Naive thymus-derived CD8-positive, alpha-beta T cell (primary cell): ENCODE data around the gene PGC. TPM values are rescaled to one million over a fixed set of nuclear protein-coding genes. Genes with fewer than 3 reads are reported as not detected.
A peak's percentile ranks its signal among the peaks of the same experiment; 100 is the strongest.
"Not testable (repeated sequence)": the region's sequence is repeated elsewhere in the genome, so short reads cannot be mapped to it uniquely, and the experiment has no call there.

Experiments
- ATAC-seq, 2 donors: fragments of 150-1000 bp; cut with Tn5 transposase in 1 of 2; sonication (Bioruptor Pico), chemical (Tn5 transposase) in 1 of 2; 1 replicate in 1 of 2; 2 replicates in 1 of 2; pipeline ENCODE4 v1.10.0; 2021; ENCODE audit warnings: mild to moderate bottlenecking in 2 of 2, moderate library complexity in 2 of 2
- POLR2A ChIA-PET: fragments of 350-600 bp; sonication (Branson Sonifier 250); formaldehyde crosslinking; loops from one replicate; lab custom pipeline; 2021; ENCODE audit warnings: antibody characterized with exemption; lab: Charles Lee
- DNase-seq, 10 donors: peaks; one replicate each; pipeline versions ENCODE4 v3.0.0 to v3.0.0-alpha.2; 2020 to 2022
- H3K27ac Mint-ChIP-seq, 10 donors: one replicate each; pipeline ENCODE4 v1.8.0; 2020 to 2022; ENCODE audit warnings: mild to moderate bottlenecking in 10 of 10, mixed read lengths in 10 of 10, moderate library complexity in 4 of 10, inconsistent platforms in 1 of 10
- H3K27me3 Mint-ChIP-seq, 5 donors: one replicate each; pipeline ENCODE4 v1.8.0; 2021 to 2022; ENCODE audit warnings: mixed read lengths in 5 of 5
- H3K36me3 Mint-ChIP-seq, 3 donors: one replicate each; pipeline ENCODE4 v1.8.0; 2020 to 2022; ENCODE audit warnings: mixed read lengths in 3 of 3, mild to moderate bottlenecking in 2 of 3, inconsistent platforms in 1 of 3
- H3K4me1 Mint-ChIP-seq, 4 donors: one replicate each; pipeline ENCODE4 v1.8.0; 2021 to 2022; ENCODE audit warnings: mixed read lengths in 4 of 4
- H3K4me3 Mint-ChIP-seq, 10 donors: one replicate each; pipeline ENCODE4 v1.8.0; 2020 to 2022; ENCODE audit warnings: mild to moderate bottlenecking in 10 of 10, mixed read lengths in 10 of 10, moderate library complexity in 6 of 10, inconsistent platforms in 1 of 10
- H3K9me3 Mint-ChIP-seq, 9 donors: one replicate each; pipeline ENCODE4 v1.8.0; 2020 to 2022; ENCODE audit warnings: mixed read lengths in 9 of 9, mild to moderate bottlenecking in 3 of 9, inconsistent platforms in 1 of 9, moderate library complexity in 1 of 9
- polyA plus RNA-seq, 3 donors: library from polyadenylated mRNA; unstranded; fragments of 300-500 nt; fragmentation: Illumina TruSeq; gene quantifications; one replicate each; pipeline ENCODE4 v1.2.3, GENCODE V29; 2021
- total RNA-seq, 8 experiments: library from RNA in 2 of 8; stranded (reverse) in 2 of 8; gene quantifications; one replicate each; pipeline ENCODE4 v1.2.3 and lab custom pipeline; 2021 to 2026

The PGC gene
- total and polyA plus RNA-seq, 5 experiments from 2014 or later = not detected

DNA sequence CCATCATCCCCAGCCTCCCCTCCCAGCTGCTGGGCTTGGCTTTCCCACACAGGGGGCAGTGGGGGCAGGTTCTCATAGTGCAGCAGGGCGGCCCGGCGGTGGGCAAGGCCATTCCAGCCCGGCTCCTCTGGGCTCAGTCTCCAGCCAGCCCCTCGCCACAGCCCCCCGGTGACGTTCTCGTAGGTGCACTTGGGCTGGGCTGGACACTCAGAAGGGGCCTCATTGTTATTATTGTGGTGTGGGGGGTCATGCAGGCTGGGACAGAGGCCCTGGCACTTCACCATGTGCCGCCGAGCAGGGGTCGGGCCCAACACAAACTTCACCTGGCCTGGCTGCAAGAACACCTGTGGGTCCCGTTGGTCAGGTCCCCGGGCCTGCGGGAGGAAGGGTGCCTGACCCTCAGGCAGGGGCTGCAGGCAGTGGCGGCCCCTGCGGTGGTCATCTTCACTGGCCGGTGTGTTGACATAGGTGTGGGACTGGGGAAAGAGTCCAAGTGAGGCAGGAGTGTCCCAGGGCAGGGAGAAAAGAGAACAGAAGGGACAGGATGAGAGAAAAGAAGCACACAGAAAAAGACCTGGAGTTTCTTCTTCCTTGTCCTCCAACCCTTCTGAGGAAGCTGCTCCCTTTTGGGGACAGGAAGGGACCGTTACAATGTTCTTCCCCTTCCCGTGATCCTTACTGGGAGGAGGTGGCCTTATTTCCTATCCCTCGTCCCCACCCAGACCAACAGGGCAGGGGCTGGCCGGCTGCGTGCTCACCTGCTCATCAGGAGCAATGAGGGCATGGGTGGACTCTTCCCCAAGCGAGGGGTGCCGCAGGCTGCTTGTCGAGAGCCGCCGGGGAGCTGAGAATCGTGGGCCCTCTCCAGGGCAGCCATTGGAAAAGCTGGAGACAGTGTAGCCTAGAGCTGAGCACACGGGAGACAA is 24.1 kb upstream of the PGC start:
- Mint-ChIP-seq H3K4me1 (peaks cover 2 to 12% (median 4%) of the 10 kb centered on the region in 4 donors), H3K27me3 (no peaks in the 10 kb centered on the region), H3K4me3 (no peak overlapping the region), H3K36me3 (peaks cover 0 to 51% (median 5%) of the 10 kb centered on the region in 3 donors), H3K27ac (no peak overlapping the region), H3K9me3 (no peaks in the 10 kb centered on the region)
- ATAC-seq = no peak
- POLR2A ChIA-PET = no interaction called here
- DNase-seq = no peak

DNA sequence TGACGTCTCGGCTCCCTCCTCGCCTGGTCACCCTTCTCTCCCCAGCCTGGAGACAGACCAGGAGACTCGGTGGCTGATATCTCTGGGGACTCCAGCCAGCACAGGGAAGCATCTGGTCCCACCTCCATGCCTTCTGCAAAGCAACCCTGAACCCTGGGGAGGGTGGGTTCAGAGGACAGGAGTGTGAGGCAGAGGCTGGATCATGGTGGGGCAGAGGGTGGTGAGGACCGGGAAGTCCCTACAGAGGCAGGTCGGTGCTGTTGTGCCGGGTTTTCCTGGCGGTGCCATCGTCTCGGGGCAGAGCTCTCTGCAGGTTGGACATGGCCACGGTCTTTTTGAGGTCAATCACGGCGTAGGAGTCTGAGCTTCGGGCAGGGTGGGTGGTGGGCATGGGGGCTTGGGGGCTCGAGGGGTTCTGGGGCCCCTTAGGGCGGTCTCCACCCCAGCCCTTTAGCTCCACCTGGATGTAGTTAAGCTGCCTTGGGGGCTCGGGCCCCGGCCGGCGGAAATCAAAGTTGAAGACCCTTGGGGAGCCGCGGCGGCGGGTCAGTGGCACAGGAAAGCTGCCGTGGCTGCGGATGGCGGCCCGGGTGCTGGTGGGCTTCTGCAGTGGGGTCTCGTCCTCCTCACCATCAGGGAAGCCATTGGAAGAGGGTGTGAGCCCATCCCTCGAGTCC is 23.3 kb upstream of the PGC start:
- Mint-ChIP-seq H3K27me3 (no peaks in the 10 kb centered on the region), H3K4me1 (peaks cover 2 to 12% (median 4%) of the 10 kb centered on the region in 4 donors), H3K4me3 (no peak overlapping the region), H3K9me3 (no peaks in the 10 kb centered on the region), H3K36me3 (peaks cover 0 to 50% (median 5%) of the 10 kb centered on the region in 3 donors), H3K27ac (no peak overlapping the region)
- ATAC-seq = no peak
- POLR2A ChIA-PET = no interaction called here
- no peak for DNase-seq

DNA sequence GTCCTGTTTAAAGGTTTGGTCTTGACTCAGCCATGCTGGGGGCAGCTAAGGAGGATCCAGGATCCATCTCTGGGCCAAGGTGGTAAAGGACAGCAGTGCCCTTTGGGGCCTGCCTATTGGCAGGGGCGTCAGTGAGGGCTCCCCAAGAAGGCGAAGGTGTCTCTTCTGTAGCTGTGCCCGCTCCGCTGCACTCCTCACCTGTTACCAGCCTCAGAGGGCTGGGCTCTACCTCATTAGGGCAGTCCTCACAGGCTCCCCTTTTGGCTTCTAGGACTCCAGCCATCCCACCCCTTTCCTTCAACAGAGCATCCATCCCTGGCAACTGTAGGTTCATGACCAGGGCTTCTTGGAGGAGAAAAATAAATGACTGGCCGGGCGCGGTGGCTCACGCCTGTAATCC is 22.2 kb upstream of the PGC start:
- H3K27ac Mint-ChIP-seq = peak overlapping the region in 1 of 10 donors; percentile 43
- DNase-seq (no peak), ATAC-seq (no peak)
- H3K36me3 Mint-ChIP-seq = peaks cover 0 to 39% (median 5%) of the 10 kb centered on the region in 3 donors
- no peaks in the 10 kb centered on the region for H3K27me3 Mint-ChIP-seq
- no peak overlapping the region for H3K4me3 Mint-ChIP-seq
- POLR2A ChIA-PET = no interaction called here
- H3K4me1 Mint-ChIP-seq = peaks cover 2 to 12% (median 4%) of the 10 kb centered on the region in 4 donors
- H3K9me3 Mint-ChIP-seq = no peaks in the 10 kb centered on the region

DNA sequence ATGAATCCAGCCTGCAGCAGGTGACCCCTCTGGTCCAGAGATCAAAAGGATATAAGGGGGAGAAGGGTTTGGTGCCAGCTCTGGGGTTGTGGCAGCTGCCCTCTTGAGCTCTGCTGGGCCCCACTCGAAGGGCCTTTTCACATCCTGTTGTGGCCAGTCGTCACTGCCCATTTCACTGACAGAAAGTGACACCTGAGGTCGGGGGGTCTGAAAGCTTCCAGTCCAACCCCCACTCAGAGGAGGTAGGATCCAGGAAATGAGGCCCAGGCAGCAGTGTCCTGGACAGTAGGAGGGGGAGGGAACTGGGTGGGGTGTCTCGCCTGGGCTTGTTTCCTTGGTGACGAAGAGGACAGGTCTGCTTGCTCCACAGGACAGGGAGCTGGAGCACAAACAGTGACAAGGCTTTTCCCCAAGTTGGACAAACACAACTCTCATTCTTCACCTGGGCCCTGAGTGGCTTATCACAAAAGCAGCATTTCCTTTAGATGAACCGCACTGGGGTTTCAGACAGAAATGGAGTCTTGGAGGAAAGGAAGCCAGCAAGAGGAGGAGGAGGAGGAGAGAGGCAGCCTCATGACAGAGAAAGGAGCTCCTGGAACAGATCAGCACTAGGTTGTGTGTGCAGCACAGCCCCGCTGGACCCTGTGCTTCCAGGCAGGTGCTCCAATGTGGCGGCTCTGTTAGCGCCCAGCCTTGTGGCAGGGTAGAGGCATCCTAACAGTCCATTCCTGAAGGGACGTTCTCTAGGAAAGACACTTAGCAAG is 21.5 kb upstream of the PGC start:
- Mint-ChIP-seq H3K4me3 (no peak overlapping the region), H3K9me3 (no peaks in the 10 kb centered on the region), H3K27ac (peak overlapping the region in 5 of 10 donors; percentile 33 to 80 (median 56)), H3K4me1 (peaks cover 2 to 12% (median 3%) of the 10 kb centered on the region in 4 donors), H3K36me3 (peaks cover 0 to 34% (median 5%) of the 10 kb centered on the region in 3 donors), H3K27me3 (no peaks in the 10 kb centered on the region)
- POLR2A ChIA-PET = interaction anchor here (0.6 kb wide), 1 partner anchor 359 kb away, joined by 3 read pairs; no protein-coding TSS in a partner anchor
- no peak for ATAC-seq
- DNase-seq = no peak

DNA sequence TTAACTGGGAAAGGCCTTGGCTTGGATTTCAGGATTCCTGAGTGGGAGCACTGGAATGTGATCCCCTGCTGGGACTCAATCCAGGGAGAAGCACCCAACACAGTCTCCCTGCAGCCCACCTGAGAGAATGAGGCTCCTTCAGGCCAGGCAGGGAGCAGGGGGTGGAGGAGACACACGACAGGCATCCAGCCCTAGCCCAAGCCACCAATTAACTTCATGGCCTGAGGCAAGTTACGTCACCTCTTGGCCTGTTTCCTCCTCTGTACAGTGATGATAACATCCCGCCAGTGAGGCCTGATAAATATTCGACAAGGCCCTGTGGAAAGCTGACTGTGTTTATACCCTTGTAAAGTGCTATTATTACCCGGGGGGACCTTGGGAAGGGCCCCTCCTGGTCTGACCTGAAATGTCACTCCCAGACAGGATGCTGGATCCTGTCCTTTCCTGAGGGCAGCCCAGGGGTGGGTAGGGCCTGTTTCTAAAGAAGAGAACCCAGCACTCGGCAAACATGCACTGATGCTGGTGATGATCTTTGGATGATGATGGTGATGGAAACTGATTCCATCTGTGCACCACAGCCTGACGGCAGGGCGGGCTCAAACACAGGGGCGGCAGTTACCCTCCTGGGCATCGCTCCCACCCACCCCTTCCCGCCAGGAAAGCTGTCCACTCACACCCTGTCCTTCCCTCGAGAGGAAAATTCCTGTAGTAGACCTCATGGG is 20.1 kb upstream of the PGC start:
- no peak for ATAC-seq
- peaks cover 0 to 4% (median 3%) of the 10 kb centered on the region in 5 donors for H3K27me3 Mint-ChIP-seq
- no peaks in the 10 kb centered on the region for H3K9me3 Mint-ChIP-seq
- POLR2A ChIA-PET = no interaction called here
- H3K27ac Mint-ChIP-seq = peak overlapping the region in 1 of 10 donors; percentile 15
- H3K4me1 Mint-ChIP-seq = peaks cover 2 to 12% (median 4%) of the 10 kb centered on the region in 4 donors
- no peak overlapping the region for H3K4me3 Mint-ChIP-seq
- H3K36me3 Mint-ChIP-seq = peaks cover 0 to 24% (median under 1%) of the 10 kb centered on the region in 3 donors
- no peak for DNase-seq

DNA sequence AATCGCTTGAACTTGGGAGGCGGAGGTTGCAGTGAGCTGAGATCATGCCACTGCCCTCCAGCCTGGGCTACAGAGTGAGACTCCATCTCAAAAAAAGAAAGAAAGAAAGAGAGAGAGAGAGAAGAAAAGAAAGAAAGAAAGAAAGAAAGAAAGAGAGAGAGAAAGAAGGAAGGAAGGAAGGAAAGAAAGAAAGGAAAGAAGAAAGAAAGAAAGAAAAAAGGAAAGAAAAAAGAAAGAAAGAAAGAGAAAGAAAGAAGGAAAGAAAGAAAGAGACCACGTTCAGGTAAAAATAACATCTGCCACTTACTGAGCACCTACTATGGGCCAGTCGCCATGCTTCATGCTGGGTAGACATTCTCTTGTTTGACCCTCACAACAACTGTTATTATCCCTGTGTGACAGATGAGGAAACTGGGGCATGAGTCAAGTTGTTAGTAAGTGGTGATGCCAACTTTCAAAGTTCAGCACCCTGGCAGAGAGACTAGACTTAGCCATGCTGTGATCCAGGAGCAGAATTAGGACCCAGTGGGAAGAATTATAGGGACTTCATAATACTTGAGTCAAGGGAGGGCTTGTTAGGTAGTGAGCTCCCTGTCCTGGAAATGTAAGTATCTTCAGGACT is 19.0 kb upstream of the PGC start:
- ATAC-seq, POLR2A ChIA-PET: not testable (repeated sequence)

DNA sequence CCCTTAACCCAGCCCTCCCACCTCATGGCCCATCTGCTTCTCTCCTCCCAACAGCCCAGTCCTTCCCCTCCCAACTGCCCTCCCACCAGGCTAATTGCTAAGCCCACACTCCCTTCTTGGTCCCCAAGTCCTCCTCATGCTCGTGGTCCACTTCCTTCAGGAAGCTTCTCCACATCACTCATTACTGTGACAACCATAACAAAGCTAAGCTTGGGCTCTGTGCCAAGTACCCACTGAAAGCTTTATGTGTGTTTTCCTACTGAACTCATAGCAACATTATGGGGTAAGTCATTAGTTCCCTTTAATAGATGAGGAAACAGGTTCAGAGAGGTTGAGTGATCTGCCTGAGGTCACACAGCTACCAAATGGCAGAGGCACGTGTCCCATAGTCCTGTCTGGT is 16.3 kb upstream of the PGC start:
- no peak overlapping the region for H3K4me3 Mint-ChIP-seq
- POLR2A ChIA-PET = interaction anchor here (0.6 to 0.7 kb wide), 2 partner anchors 150 to 1487 kb away, joined by 3 to 9 read pairs; no protein-coding TSS in a partner anchor
- no peaks in the 10 kb centered on the region for H3K9me3 Mint-ChIP-seq
- no peak for DNase-seq
- H3K27ac Mint-ChIP-seq = peak overlapping the region in 1 of 10 donors; percentile 43
- ATAC-seq = no peak
- H3K27me3 Mint-ChIP-seq = peaks cover 0 to 7% (median 3%) of the 10 kb centered on the region in 5 donors
- H3K36me3 Mint-ChIP-seq = no peaks in the 10 kb centered on the region
- peaks cover 0 to 6% (median 2%) of the 10 kb centered on the region in 4 donors for H3K4me1 Mint-ChIP-seq

More for the DNA sequence above, 19.0 kb upstream of the PGC start:
- not testable (repeated sequence) for H3K9me3 Mint-ChIP-seq, H3K27me3 Mint-ChIP-seq, H3K4me3 Mint-ChIP-seq, H3K27ac Mint-ChIP-seq, DNase-seq
- Mint-ChIP-seq H3K36me3 (peaks cover 0 to 13% (median 0%) of the 10 kb centered on the region in 3 donors), H3K4me1 (peaks cover 2 to 12% (median 4%) of the 10 kb centered on the region in 4 donors)

DNA sequence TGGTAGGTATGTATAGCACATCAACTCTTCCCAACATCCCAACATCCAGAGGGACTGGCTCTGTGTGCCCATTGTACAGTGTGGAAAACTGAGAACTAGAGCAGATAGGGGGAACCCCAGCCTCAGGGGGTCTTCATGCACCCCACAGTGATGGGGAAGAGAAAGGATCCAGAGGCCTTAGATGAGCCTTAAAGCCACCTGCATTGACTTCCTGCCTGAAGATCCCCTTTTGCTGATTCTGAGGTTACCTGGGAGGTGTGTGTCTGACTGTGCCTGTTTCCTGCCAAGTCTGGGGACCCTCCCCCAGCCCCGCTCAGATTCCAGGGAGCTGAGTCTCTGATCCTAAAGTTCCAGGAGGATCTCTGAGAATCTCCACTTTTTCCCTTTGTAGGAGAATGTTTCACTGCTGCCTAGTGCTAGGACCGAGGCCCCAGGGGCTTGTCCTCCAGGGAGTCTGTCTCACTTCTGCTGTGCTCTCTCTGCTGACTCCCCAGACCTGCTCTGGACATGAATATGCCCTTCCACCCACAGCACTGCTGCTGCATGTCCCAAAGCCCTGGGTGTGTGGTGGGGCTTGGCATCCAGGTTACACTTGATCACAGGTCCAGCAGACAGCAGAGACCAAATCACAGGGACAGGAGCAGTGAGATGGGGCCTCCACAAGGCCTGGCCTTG is 12.8 kb upstream of the PGC start:
- Mint-ChIP-seq H3K27me3 (peaks cover 0 to 7% (median 4%) of the 10 kb centered on the region in 5 donors), H3K27ac (peak overlapping the region in 1 of 10 donors; percentile 6), H3K9me3 (no peaks in the 10 kb centered on the region), H3K36me3 (no peaks in the 10 kb centered on the region), H3K4me1 (peaks cover 0 to 16% (median 4%) of the 10 kb centered on the region in 4 donors), H3K4me3 (no peak overlapping the region)
- ATAC-seq (no peak), DNase-seq (no peak)
- POLR2A ChIA-PET = no interaction called here

DNA sequence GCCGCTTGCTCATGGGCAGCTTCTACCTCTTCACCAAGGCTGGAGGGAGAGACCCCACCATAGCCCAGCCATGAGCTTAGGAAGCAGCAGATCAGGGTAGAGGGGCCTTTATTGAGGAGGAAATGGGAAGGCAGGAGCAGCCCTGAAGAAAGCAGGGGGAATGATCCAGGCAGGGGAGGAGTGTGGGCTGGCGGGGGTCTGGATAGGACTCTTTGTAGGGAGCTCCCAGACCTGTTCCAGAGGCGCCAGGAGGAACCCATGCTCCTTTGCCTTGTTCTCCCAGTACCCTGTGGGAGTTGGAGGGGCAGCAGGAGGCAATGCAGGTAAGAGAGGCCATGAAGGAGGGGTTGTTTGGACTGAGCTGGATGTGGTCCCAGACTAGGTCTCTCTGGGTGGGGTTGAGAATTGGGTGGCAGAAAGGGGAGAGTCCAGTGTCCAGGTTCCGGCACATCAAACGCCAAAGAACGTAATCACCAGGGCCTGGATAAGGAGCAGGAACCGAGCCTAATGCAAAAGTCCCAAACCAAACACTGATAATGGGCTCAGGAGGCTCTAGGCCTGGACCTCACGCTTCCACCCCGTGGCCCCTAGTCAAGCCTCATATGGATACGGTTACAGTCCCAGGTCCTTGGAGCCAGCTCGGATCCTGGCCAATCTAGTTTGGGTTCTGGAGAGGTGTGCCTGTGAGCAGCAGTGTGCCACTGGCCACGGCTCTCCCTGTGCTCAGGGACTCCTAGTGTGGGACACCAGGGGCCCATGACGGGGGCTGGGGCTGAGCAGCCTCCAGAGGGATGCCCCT is 12.1 kb upstream of the PGC start:
- no peak overlapping the region for H3K4me3 Mint-ChIP-seq
- H3K36me3 Mint-ChIP-seq = no peaks in the 10 kb centered on the region
- POLR2A ChIA-PET = interaction anchor here (0.6 kb wide), 1 partner anchor 1712 kb away, joined by 3 read pairs; no protein-coding TSS in a partner anchor
- H3K27ac Mint-ChIP-seq = peak overlapping the region in 1 of 10 donors; percentile 86
- DNase-seq = no peak
- ATAC-seq = no peak
- no peaks in the 10 kb centered on the region for H3K9me3 Mint-ChIP-seq
- peaks cover 0 to 16% (median 4%) of the 10 kb centered on the region in 4 donors for H3K4me1 Mint-ChIP-seq
- peaks cover 0 to 7% (median 6%) of the 10 kb centered on the region in 5 donors for H3K27me3 Mint-ChIP-seq

DNA sequence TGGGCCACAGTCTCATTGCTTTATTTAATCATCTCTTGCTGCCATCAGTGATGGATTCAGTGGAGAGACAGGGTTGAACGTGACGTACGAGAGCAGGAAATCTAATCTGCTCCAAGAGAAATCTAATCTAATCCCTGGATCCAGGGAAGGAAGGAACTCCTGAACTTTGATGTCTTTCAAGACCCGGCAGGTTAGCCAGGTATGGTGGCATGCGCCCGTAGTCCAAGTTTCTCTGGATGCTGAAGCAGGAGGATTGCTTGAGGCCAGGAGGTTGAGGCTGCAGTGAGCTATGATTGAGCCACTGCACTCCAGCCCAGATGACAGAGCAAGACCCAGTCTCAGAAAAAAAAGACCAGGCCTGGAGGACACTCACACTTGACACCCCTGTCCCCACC is 11.4 kb upstream of the PGC start:
- no peaks in the 10 kb centered on the region for H3K9me3 Mint-ChIP-seq
- DNase-seq = no peak
- H3K36me3 Mint-ChIP-seq = no peaks in the 10 kb centered on the region
- peaks cover 0 to 16% (median 4%) of the 10 kb centered on the region in 4 donors for H3K4me1 Mint-ChIP-seq
- ATAC-seq = no peak
- POLR2A ChIA-PET = no interaction called here
- H3K27me3 Mint-ChIP-seq = peaks cover 0 to 8% (median 7%) of the 10 kb centered on the region in 5 donors
- H3K4me3 Mint-ChIP-seq = no peak overlapping the region
- peak overlapping the region in 1 of 10 donors; percentile 86 for H3K27ac Mint-ChIP-seq
